Stimulated activated CD8-positive, alpha-beta memory T cell treated with anti-CD3 and anti-CD28 coated beads, Interleukin-15, amount 100 ng/mL, for 1 hour (primary cell): ENCODE results near the gene HMG20B.

ENCODE experiments used
- DNase-seq: peaks from one replicate; pipeline ENCODE4 v3.0.0-alpha.2; 2020; ENCODE audit warnings: low read depth

Gene HMG20B

GRCh38 chr19:3608079-3608641, 35.4 kb downstream of the HMG20B start:
- DNase-seq = no peak

DNA sequence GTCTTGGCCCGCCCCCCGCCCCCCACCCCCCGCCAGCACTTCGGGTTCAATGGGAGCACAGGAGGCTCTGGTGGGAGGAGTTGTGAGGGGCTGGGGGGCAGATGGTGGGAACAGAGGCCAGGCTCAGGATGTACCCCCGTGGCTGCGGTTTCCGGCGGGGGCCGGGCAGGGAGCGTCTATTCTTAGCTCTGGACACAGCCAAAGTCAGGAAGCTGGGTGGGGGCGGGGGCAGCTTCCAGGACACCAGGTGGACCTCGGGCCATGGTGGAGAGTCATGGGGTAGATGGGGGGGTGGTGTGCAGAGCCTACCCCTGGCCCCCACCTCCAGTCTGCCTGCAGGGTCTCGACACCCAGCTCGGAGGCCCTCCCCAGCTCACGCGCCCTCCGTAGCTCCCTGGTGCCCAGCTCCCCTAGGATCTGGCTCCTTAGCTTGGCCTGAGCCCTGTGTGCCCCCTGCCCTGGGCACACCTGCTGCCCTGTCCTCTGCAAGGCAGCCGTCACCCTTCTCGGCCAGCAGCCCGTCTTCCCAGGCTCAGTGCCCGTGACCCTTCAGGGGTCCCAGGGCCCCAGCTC, 36.1 kb downstream of the HMG20B start:
- DNase-seq = no peak

GRCh38 chr19:3609779-3610719, 37.3 kb downstream of the HMG20B start:
- no peak for DNase-seq

DNA sequence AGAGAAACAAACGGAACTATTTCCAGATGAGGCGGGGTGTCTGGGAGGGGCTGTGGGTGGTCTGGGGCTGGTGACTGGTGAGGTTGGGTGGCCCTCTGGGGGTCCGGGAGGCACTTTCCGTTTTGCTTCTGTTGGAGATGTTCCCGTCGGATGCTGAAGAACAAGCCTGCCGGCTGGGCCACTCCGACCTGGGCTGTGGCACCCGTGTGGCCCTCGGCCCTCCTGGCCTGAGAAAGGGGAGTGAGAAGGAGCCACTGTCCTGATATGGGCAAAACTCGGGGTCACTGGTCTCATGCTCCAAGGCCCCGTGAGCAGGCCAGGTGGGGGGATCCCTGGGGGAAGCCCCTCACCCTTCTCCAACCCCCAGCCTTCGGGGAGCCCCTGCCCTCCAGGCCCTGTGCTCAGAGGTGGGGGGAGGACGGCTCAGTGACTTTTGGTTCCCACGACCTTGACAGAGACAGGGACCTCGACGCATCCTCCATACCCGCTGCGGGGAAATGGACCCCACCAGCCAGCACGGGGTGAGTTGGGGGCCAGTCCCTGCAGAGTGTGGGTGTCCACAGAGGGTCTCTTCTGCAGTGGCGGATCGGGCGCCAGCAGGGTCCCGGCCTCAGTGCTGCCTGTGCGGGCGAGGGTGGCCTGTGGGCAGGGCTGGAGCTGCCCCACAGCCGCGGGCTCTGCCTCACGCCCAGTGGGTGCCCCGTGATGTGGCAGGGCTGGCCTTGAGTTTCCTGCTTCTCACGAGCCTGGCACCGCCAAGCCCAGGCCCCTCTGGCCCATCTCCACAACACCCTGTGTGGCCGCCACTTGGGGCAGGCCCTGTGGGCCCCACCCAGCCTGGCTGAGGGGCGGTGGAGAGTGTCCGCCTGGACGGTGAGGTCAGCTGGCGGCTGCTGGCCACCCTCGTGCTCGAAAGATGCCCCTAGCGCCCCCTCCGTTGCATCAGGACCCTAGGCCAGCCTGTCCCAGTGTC, 38.3 kb downstream of the HMG20B start:
- no peak for DNase-seq

DNA sequence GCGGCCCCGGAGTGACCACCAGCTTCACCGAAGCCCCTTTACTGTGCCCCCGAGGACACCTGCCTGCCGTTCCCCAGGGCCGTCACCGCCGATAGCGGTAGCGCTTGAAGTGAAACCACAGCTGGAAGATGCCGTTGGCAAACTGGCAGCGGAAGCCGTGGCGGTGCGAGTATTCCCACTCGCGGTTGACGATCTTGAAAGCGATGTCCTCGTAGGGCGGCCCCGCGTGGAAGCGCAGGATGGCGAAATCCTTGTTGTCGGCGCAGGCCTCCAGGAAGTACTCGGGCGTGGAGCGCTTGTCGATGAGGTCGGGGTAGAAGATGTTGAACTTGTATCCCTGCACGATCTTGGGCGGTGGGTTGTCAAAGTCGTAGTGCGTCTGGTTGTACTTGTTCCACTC, 39.1 kb downstream of the HMG20B start:
- no peak for DNase-seq

DNA sequence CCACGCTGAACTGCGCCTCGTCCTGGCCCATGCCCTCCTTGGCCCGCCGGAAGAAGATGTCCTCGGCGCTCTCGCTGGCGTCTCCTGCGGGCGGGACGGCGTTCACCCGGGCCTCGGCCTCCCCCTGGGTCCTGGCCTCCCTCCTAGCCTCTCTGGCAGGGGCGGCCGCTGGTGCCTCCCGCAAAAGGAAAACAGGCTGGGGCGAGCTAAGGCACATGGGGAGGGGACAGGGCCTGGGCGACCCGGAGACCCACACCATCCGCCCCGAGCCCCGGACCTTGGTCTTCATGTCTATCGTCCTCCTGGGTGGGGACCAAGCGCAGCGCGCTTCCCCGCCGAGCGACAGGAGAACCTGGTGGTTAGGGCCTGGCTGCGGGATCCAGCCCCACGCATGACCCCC, 39.6 kb downstream of the HMG20B start:
- DNase-seq = no peak

- DNase-seq = no peak
Measured at GRCh38 chr19:3612901-3613741, 40.4 kb downstream of the HMG20B start.

GRCh38 chr19:3613818-3614661, 41.3 kb downstream of the HMG20B start:
- no peak for DNase-seq

- DNase-seq = no peak
Measured at GRCh38 chr19:3614858-3615505, 42.2 kb downstream of the HMG20B start.

GRCh38 chr19:3615524-3616135, 42.9 kb downstream of the HMG20B start:
- no peak for DNase-seq

- DNase-seq = no peak
Measured at GRCh38 chr19:3617463-3617862, 44.7 kb downstream of the HMG20B start.

DNA sequence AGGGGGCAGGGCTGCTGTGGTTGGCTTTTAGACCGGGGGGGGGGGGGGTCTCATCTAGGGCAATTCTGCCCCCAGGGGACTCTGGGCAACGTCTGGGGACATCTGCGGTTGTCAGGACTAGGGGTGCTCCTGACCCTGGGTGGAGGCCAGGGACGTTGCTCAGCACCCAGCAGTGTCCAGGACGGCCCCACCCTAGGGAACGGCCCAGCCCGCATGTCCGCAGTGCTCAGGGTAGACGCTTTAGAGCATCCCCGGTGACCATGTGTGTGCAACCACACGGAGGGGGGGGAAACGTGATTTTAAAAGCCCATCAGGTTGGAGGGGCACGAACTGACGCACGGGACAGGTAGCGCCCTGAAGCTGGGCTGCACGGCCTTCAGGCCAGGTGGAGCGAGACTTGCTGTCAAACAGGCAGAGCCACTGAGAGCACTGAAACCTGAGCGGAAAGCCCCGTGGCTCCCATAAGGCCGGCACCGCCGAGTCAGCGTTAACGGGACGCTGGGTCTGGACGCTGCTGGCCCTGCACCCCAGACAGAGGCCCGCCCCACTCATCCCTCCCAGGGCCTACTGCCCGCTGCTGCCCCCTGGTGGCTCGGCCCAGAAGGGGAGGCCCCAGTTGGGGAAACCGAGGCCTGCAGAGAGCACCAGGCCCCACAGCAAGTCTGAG, 45.5 kb downstream of the HMG20B start:
- no peak for DNase-seq

DNA sequence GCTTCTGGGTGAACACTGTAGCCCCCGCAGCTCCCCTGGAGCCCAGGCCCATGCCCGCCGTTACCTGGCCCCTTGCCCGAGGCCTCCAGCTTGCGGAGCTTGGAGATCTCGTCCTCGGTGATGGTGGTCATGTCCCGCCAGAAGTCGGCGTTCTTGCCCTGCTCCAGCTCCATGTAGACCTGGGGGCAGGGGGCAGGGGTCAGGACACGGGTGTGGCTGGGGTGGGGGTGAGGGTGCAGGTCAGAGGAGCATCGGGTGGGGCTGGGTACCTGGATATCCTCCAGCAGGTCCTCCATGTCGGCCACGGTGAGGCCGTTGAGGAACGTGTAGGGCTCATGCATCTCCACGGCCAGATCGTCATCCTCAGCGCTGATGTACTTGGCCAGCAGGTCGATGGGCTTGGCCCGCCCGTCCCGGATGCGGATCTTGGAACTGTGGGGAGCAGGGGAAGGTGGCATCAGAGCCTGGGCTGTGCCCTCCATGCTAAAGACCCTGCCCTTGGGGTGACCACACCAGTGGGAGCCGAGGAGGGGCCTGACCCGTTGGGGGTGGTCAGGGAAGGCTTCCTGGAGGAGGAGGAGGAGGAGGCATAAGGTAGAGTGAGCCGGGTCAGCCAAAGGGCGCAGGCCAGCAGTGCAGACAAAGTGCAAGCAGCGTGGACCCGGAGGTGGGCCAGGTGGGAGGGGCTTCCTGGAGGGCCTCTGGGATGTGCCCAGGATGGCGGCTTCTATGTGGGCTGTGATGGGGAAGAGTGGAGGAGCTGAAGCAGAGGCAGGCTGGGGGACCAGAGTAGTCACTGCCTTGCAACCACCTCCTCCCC, 46.3 kb downstream of the HMG20B start:
- no peak for DNase-seq

DNA sequence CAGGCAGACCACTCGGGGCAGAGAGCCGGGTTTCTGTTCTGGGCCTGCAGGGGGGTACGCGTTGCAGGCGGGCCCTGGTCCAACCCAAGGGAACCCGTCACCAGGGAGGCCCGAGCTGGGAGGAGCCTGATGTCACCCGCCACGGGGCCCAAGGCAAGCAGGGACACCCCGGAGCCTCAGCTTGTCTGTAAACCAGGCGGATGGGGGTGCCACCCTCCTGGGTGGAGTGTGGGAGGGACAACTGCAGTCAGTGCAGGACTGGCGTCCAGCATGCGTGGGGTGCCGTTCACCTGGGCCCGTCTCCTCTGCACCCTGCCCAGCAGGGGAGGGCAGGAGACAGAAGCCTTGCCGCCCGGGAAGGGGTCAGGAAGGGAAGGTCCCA, 46.9 kb downstream of the HMG20B start:
- no peak for DNase-seq

DNA sequence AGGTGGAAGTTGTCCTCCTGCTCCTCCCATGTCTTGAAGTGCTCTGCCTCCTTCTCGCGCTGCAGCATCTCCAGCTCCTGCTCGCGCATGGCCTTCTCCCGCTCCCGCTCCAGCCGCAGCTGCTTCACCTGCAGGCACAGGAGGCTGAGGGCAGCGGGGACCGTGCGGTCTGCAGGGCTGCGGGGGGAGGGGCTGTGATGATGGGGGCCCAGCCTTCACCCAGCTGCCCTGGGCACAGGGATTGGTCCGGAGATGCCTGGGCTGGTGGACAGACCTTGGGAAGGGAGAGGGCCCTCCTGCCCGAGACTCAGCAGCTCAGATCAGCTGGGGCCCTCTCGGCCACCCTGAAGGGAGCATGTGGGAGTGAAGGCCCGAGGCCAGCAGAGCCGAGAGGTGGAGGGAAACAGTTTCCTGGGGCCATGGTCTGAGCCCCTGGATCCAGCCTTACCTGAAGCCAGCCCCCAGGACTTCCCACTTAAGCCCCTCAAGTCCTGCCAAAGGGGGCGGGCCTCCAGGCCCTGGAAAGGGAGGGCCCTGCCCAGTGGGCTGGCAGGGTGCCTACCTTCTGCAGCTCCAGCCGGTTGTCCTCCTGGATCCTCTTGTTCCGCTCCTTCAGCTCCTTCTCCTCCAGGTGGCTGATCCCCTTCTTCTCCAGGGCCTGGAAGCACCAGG, 47.5 kb downstream of the HMG20B start:
- DNase-seq = no peak

DNA sequence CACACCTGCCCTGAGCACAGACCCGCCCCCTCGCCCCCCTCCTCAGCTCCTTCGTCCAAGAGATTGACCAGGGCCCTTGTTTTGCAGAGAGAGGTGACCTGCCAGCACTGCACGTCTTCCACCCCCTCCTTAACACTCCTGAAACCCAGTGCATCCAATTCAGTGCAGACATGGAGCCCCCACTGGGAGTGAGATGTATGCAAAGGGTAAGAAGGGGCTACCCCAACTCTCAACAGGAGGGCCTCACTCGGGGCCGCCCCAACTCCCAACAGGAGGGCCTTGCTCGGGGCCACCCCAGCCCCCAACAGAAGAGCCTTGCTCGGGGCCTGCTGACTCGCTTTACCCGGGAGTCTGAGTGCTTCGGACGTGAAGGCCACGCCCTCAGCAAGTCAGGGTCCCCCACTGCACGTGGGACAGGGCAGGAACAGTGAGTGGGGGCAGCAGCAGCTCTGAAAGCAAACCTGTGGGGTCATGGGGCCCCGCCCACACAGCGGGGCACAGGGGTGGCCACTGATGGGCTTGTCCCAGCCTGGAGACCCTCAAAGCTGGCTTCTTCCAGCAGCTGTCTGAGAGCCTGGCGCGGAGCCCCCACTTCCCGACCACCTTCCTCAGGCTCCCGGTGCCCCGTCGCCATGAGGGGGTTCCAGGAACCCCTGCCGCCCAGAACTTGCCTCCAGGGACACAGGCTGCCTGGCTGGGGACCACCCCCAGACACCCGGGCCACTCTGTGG, 48.2 kb downstream of the HMG20B start:
- DNase-seq = no peak

- DNase-seq = no peak
Measured at GRCh38 chr19:3621689-3622088, 48.9 kb downstream of the HMG20B start.
